Measurements from ENCODE around the gene ZW10.
"Not testable (repeated sequence)": the region's sequence is repeated elsewhere in the genome, so short reads cannot be mapped to it uniquely, and the experiment has no call there.

Gene ZW10

GRCh38 chr11:113764527-113765219 lies 8.8 kb downstream of the ZW10 start:
- no peak overlapping the region for H3K4me3 ChIP-seq (replicated peaks; ENCODE audit: low read depth, low read length)
- TF ChIP-seq, protein P1, sequence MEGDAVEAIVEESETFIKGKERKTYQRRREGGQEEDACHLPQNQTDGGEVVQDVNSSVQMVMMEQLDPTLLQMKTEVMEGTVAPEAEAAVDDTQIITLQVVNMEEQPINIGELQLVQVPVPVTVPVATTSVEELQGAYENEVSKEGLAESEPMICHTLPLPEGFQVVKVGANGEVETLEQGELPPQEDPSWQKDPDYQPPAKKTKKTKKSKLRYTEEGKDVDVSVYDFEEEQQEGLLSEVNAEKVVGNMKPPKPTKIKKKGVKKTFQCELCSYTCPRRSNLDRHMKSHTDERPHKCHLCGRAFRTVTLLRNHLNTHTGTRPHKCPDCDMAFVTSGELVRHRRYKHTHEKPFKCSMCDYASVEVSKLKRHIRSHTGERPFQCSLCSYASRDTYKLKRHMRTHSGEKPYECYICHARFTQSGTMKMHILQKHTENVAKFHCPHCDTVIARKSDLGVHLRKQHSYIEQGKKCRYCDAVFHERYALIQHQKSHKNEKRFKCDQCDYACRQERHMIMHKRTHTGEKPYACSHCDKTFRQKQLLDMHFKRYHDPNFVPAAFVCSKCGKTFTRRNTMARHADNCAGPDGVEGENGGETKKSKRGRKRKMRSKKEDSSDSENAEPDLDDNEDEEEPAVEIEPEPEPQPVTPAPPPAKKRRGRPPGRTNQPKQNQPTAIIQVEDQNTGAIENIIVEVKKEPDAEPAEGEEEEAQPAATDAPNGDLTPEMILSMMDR (IDR thresholded peaks at IDR 0.05; ENCODE audit: low read depth, low read length, missing control alignments) = no peak
- DNase-seq (ENCODE audit: extremely low read depth, low read depth) = no peak

DNA sequence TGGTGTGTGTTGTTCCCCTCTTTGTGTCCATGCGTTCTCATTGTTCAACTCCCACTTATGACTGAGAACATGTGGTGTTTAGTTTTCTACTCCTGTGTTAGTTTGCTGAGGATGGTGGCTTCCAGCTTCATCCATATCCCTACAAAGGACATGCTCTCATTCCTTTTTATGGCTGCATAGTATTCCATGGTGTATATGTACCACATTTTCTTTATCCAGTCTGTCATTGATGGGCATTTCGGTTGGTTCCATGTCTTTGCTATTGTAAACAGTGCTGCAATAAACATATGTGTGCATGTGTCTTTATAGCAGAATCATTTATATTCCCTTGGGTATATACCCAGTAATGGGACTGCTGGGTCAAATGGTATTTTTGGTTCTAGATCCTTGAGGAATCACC lies 10.5 kb downstream of the ZW10 start:
- not testable (repeated sequence) for H3K4me3 ChIP-seq (replicated peaks; ENCODE audit: low read depth, low read length); DNase-seq (ENCODE audit: extremely low read depth, low read depth)

DNA sequence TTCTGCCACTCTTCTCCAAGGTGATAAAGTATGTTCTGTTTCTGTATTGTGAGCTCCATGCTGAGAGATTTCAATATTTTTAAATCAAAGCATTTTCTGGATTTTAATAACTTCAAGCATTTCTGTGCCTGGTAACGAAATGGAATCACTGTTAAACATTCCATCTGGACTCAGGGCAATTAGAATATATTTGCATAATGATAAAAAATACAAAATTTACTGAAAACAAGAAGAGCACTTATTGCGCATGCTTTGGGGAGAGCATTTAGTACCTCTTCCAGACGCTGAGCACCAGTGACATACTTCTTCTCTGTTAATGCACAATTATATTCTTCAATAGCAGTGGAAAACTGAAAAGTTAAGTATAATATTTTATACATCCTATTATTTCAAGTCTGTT lies 13.3 kb downstream of the ZW10 start:
- no peak overlapping the region for H3K4me3 ChIP-seq (replicated peaks; ENCODE audit: low read depth, low read length)
- TF ChIP-seq, protein P1 (IDR thresholded peaks at IDR 0.05; ENCODE audit: low read depth, low read length, missing control alignments) = no peak
- DNase-seq (ENCODE audit: extremely low read depth, low read depth) = no peak

DNA sequence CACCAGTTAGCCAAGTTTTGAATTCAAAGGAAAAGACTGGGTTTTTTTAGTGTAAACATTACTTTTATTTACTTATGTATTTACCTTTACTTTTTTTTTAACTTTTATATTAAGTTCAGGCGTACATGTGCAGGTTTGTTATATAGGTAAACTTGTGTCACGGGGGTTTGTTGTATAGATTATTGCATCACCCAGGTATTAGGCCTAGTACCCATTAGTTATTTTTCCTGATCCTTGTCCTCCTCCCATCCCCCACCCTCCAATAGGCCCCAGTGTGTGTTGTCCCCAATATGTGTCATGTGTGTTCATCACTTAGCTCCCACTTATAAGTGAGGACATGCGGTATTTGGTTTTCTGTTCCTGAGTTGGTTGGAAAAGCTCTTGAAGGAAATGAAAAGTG lies 20.6 kb downstream of the ZW10 start:
- no peak for DNase-seq (ENCODE audit: extremely low read depth, low read depth)
- no peak overlapping the region for H3K4me3 ChIP-seq (replicated peaks; ENCODE audit: low read depth, low read length)
- TF ChIP-seq, protein P1 (IDR thresholded peaks at IDR 0.05; ENCODE audit: low read depth, low read length, missing control alignments) = no peak

- H3K4me3 ChIP-seq (replicated peaks; ENCODE audit: low read depth, low read length) = no peak overlapping the region
- no peak for DNase-seq (ENCODE audit: extremely low read depth, low read depth)
- TF ChIP-seq, protein P1 (IDR thresholded peaks at IDR 0.05; ENCODE audit: low read depth, low read length, missing control alignments) = no peak
These were observed 37.2 kb downstream of the ZW10 start for GRCh38 chr11:113736323-113736722.

- TF ChIP-seq, protein P1 (IDR thresholded peaks at IDR 0.05; ENCODE audit: low read depth, low read length, missing control alignments) = no peak
- no peak for DNase-seq (ENCODE audit: extremely low read depth, low read depth)
These were observed 41.4 kb downstream of the ZW10 start for GRCh38 chr11:113732092-113732491.

DNA sequence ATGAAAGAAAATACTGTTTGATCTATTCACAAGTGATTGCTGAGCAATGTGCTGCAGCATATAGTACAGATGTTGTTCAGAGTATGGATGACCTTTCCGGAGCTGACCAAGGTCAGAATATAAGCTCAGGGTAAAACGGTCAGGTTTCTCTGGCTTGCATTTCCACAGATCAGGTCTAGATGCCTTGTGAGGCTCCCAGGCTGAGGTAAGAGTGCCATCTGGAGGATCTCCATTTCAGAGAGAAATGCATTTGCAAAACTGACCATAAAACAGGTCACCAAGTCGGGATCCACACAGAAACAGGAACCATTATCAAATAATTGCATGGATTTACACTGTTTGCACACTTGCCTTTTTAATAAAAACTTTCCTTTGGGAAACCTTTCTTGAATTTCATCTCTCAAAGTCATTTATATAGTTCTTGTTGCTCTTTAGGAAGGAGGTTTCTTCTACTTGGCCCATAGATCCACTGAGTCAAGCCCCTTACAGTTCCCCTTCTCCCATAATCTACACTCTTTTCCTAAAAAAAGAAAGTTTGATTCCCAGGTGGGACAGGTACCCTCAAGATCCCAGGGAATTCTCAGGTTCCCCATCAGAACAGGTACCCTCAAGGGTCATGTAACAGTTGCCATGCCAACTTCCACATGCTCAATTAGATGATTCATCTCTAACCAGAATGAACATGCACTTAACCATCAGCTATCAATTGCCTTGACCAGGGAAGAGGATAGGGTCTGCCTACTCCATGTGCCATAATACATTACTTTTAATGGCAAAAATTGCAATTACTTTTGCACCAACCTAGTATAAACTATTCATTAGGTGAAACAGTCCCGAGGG lies 42.4 kb downstream of the ZW10 start:
- DNase-seq (ENCODE audit: extremely low read depth, low read depth) = peak; percentile 21
- TF ChIP-seq, protein P1 (IDR thresholded peaks at IDR 0.05; ENCODE audit: low read depth, low read length, missing control alignments) = peak; percentile 49

More at GRCh38 chr11:113732092-113732491, 41.4 kb downstream of the ZW10 start:
- H3K4me3 ChIP-seq (replicated peaks; ENCODE audit: low read depth, low read length) = no peak overlapping the region

More for the DNA sequence above, 42.4 kb downstream of the ZW10 start:
- H3K4me3 ChIP-seq (replicated peaks; ENCODE audit: low read depth, low read length) = no peak overlapping the region
